ENCODE measurements around the gene CISH. TPM values are rescaled to one million over a fixed set of nuclear protein-coding genes. Genes with fewer than 3 reads are reported as not detected.

CISH gene
- total and polyA plus RNA-seq, 12 donors, result 5.4 to 131 (median 23.1) TPM

- no peak for DNase-seq
- TF ChIP-seq, protein P1, sequence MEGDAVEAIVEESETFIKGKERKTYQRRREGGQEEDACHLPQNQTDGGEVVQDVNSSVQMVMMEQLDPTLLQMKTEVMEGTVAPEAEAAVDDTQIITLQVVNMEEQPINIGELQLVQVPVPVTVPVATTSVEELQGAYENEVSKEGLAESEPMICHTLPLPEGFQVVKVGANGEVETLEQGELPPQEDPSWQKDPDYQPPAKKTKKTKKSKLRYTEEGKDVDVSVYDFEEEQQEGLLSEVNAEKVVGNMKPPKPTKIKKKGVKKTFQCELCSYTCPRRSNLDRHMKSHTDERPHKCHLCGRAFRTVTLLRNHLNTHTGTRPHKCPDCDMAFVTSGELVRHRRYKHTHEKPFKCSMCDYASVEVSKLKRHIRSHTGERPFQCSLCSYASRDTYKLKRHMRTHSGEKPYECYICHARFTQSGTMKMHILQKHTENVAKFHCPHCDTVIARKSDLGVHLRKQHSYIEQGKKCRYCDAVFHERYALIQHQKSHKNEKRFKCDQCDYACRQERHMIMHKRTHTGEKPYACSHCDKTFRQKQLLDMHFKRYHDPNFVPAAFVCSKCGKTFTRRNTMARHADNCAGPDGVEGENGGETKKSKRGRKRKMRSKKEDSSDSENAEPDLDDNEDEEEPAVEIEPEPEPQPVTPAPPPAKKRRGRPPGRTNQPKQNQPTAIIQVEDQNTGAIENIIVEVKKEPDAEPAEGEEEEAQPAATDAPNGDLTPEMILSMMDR (IDR thresholded peaks at IDR 0.05), result no peak
- ATAC-seq, result peak in 1 of 8 donors; percentile 9
- intact Hi-C loops (cut with DNase I), result loop anchor here in 1 of 10 donors (2.0 kb wide), 1 partner anchor 30 kb away; no protein-coding TSS in a partner anchor
- no peaks in the 10 kb centered on the region for H3K9me3 ChIP-seq
- peak overlapping the region; percentile 54 to 89 (median 82) for H3K27ac ChIP-seq
- H3K27me3 ChIP-seq, result no peaks in the 10 kb centered on the region
- peaks cover 12 to 92% (median 52%) of the 10 kb centered on the region in 9 donors for H3K4me1 ChIP-seq
- peaks cover 0 to 61% (median 23%) of the 10 kb centered on the region in 9 donors for H3K36me3 ChIP-seq
- H3K4me3 ChIP-seq, result no peak overlapping the region
- 46 to 60% methylated on average over 6 of the region's 6 CpGs for WGBS, 2 donors
Measured at GRCh38 chr3:50648313-50648712, 36.7 kb upstream of the CISH start.

- no peaks in the 10 kb centered on the region for H3K9me3 ChIP-seq
- WGBS, 2 donors, result 59 to 64% methylated on average over 2 of the region's 2 CpGs
- peaks cover 8 to 83% (median 56%) of the 10 kb centered on the region in 9 donors for H3K4me1 ChIP-seq
- DNase-seq (no peak), ATAC-seq (no peak)
- H3K27ac ChIP-seq, result peak overlapping the region; percentile 44 to 89 (median 80)
- intact Hi-C loops (cut with DNase I), result no loop called here
- no peak overlapping the region for H3K4me3 ChIP-seq
- peaks cover 0 to 90% (median 30%) of the 10 kb centered on the region in 9 donors for H3K36me3 ChIP-seq
- TF ChIP-seq, protein P1 (IDR thresholded peaks at IDR 0.05), result no peak
- no peaks in the 10 kb centered on the region for H3K27me3 ChIP-seq
Measured at GRCh38 chr3:50645378-50645777, 33.8 kb upstream of the CISH start.

GRCh38 chr3:50644561-50644960 lies 33.0 kb upstream of the CISH start:
- Histone ChIP-seq H3K27ac (peak overlapping the region; percentile 48 to 89 (median 80)), H3K4me1 (peaks cover 5 to 79% (median 51%) of the 10 kb centered on the region in 9 donors), H3K27me3 (no peaks in the 10 kb centered on the region), H3K4me3 (no peak overlapping the region), H3K36me3 (peaks cover 0 to 98% (median 30%) of the 10 kb centered on the region in 9 donors), H3K9me3 (no peaks in the 10 kb centered on the region)
- TF ChIP-seq, protein P1 (IDR thresholded peaks at IDR 0.05), result no peak
- WGBS, 2 donors, result 11 to 28% methylated on average over 7 of the region's 7 CpGs
- DNase-seq (peak in 1 of 2 donors; percentile 41), ATAC-seq (peak in 3 of 8 donors; percentile 25 to 39 (median 26))
- intact Hi-C loops (cut with DNase I), result no loop called here

- ATAC-seq, result no peak
Measured at GRCh38 chr3:50642382-50642781, 30.8 kb upstream of the CISH start.

More at GRCh38 chr3:50642382-50642781, 30.8 kb upstream of the CISH start:
- Histone ChIP-seq H3K9me3 (no peaks in the 10 kb centered on the region), H3K36me3 (peaks cover 0 to 82% (median 22%) of the 10 kb centered on the region in 9 donors), H3K4me3 (no peak overlapping the region), H3K27me3 (no peaks in the 10 kb centered on the region), H3K4me1 (peaks cover 21 to 79% (median 54%) of the 10 kb centered on the region in 9 donors), H3K27ac (peak overlapping the region in 2 of 10 donors; percentile 52 to 88)
- TF ChIP-seq, protein P1 (IDR thresholded peaks at IDR 0.05), result no peak
- WGBS, 2 donors, result 93 to 97% methylated on average over 1 of the region's 1 CpG
- DNase-seq, result no peak
- intact Hi-C loops (cut with DNase I), result no loop called here

Measured in heart right ventricle (tissue), 16 donors.